NCI-H345 treated with DMSO at 0.1 percent for 48 hours (cell line): ENCODE data around the gene CEP72.
A peak's percentile ranks its signal among the peaks of the same experiment; 100 is the strongest.
"Not testable (repeated sequence)": the region's sequence is repeated elsewhere in the genome, so short reads cannot be mapped to it uniquely, and the experiment has no call there.

ENCODE experiments used
- DNase-seq: peaks from one replicate; lab custom pipeline; 2025; ENCODE audit not compliant: unreplicated experiment; lab: John Stamatoyannopoulos, UW

Gene CEP72

GRCh38 chr5:597871-598563 is 14.1 kb upstream of the CEP72 start:
- no peak for DNase-seq

- DNase-seq = peak; percentile 19
Observed at GRCh38 chr5:598564-598890, 13.6 kb upstream of the CEP72 start.

- DNase-seq = peak; percentile 86
Observed at GRCh38 chr5:600886-601541, 11.1 kb upstream of the CEP72 start.

GRCh38 chr5:601771-602465 is 10.2 kb upstream of the CEP72 start:
- DNase-seq = no peak

- DNase-seq = no peak
Observed at GRCh38 chr5:602466-603035, 9.6 kb upstream of the CEP72 start.

- no peak for DNase-seq
Observed at GRCh38 chr5:603081-603998, 8.8 kb upstream of the CEP72 start.

- no peak for DNase-seq
Observed at GRCh38 chr5:604391-604831, 7.7 kb upstream of the CEP72 start.

- DNase-seq = not testable (repeated sequence)
Observed at GRCh38 chr5:605090-605489, 7.0 kb upstream of the CEP72 start.

- no peak for DNase-seq
Observed at GRCh38 chr5:606061-606460, 6.1 kb upstream of the CEP72 start.

GRCh38 chr5:606526-607399 is 5.4 kb upstream of the CEP72 start:
- no peak for DNase-seq

- no peak for DNase-seq
Observed at GRCh38 chr5:607541-608428, 4.4 kb upstream of the CEP72 start.

GRCh38 chr5:608429-609370 is 3.4 kb upstream of the CEP72 start:
- DNase-seq = no peak

GRCh38 chr5:609506-609905 is 2.6 kb upstream of the CEP72 start:
- no peak for DNase-seq

GRCh38 chr5:610011-610743 is 2.0 kb upstream of the CEP72 start:
- DNase-seq = no peak

- no peak for DNase-seq
Observed at GRCh38 chr5:610744-611730, 1.1 kb upstream of the CEP72 start.
